Measurements from ENCODE around the gene KRTCAP3. TPM values are rescaled to one million over a fixed set of nuclear protein-coding genes. Genes with fewer than 3 reads are reported as not detected.

Gene KRTCAP3
- total and polyA plus RNA-seq, 9 of the 15 experiments (the other 6 are each of a cell fraction or from before 2014, with no cell fraction given), result 0.24 to 1.4 (median 0.73) TPM

DNA sequence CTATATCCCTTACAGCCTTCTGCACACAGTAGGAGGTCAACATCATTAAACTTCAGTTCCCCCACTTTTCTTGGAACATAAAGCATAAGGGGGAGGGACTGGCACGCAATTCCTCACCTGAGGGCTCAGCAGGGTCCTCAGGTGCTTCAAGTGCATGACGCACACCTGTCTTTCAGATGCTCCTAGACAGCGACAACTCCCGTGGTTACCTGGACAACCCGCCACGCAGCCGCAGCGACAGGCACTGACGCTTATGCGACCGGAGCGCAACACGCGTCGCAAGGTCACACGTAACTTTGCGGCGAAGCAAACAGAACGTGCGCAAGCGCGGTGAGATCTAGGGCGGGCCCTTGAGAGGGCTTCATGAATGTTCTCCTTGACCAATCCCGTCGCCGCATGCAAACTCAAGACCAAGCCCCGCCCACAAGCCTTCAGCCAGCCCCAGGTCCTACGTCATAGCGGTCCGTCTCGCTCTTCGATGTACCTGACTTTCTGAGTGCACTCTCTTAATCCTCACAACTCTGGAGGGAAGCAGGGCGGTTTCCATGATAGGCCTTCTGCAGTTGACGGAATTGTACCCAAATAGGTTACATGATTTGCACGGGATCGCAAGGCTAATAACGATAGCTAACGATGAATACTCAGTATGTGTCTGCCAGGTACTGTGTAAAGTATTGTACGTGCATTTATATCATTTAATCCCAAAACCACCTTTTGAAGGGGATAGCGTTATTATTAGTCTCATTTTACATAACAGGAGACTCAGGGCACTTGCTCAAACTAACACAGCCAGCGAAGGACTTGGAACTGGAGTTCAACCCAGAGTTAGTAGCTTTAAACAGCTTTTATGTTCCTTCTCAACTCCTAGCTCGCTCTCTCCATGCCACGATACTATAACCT lies 47.6 kb downstream of the KRTCAP3 start, which contains the start of gene IFT172 (continued):
- TF ChIP-seq, protein P1, sequence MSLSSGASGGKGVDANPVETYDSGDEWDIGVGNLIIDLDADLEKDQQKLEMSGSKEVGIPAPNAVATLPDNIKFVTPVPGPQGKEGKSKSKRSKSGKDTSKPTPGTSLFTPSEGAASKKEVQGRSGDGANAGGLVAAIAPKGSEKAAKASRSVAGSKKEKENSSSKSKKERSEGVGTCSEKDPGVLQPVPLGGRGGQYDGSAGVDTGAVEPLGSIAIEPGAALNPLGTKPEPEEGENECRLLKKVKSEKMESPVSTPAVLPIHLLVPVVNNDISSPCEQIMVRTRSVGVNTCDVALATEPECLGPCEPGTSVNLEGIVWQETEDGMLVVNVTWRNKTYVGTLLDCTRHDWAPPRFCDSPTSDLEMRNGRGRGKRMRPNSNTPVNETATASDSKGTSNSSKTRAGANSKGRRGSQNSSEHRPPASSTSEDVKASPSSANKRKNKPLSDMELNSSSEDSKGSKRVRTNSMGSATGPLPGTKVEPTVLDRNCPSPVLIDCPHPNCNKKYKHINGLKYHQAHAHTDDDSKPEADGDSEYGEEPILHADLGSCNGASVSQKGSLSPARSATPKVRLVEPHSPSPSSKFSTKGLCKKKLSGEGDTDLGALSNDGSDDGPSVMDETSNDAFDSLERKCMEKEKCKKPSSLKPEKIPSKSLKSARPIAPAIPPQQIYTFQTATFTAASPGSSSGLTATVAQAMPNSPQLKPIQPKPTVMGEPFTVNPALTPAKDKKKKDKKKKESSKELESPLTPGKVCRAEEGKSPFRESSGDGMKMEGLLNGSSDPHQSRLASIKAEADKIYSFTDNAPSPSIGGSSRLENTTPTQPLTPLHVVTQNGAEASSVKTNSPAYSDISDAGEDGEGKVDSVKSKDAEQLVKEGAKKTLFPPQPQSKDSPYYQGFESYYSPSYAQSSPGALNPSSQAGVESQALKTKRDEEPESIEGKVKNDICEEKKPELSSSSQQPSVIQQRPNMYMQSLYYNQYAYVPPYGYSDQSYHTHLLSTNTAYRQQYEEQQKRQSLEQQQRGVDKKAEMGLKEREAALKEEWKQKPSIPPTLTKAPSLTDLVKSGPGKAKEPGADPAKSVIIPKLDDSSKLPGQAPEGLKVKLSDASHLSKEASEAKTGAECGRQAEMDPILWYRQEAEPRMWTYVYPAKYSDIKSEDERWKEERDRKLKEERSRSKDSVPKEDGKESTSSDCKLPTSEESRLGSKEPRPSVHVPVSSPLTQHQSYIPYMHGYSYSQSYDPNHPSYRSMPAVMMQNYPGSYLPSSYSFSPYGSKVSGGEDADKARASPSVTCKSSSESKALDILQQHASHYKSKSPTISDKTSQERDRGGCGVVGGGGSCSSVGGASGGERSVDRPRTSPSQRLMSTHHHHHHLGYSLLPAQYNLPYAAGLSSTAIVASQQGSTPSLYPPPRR (CRISPR knock-in tag; IDR thresholded peaks at IDR 0.05; ENCODE audit: borderline replicate concordance), result peak; percentile 54; the same call in 1 of the 2 replicates
- TF ChIP-seq, protein P2, sequence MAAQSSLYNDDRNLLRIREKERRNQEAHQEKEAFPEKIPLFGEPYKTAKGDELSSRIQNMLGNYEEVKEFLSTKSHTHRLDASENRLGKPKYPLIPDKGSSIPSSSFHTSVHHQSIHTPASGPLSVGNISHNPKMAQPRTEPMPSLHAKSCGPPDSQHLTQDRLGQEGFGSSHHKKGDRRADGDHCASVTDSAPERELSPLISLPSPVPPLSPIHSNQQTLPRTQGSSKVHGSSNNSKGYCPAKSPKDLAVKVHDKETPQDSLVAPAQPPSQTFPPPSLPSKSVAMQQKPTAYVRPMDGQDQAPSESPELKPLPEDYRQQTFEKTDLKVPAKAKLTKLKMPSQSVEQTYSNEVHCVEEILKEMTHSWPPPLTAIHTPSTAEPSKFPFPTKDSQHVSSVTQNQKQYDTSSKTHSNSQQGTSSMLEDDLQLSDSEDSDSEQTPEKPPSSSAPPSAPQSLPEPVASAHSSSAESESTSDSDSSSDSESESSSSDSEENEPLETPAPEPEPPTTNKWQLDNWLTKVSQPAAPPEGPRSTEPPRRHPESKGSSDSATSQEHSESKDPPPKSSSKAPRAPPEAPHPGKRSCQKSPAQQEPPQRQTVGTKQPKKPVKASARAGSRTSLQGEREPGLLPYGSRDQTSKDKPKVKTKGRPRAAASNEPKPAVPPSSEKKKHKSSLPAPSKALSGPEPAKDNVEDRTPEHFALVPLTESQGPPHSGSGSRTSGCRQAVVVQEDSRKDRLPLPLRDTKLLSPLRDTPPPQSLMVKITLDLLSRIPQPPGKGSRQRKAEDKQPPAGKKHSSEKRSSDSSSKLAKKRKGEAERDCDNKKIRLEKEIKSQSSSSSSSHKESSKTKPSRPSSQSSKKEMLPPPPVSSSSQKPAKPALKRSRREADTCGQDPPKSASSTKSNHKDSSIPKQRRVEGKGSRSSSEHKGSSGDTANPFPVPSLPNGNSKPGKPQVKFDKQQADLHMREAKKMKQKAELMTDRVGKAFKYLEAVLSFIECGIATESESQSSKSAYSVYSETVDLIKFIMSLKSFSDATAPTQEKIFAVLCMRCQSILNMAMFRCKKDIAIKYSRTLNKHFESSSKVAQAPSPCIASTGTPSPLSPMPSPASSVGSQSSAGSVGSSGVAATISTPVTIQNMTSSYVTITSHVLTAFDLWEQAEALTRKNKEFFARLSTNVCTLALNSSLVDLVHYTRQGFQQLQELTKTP (IDR thresholded peaks at IDR 0.05; ENCODE audit: low read depth in 1 of 2, partially characterized antibody in 2 of 2), result no peak
- no peak for TF ChIP-seq ZNF830 (CRISPR knock-in tag; IDR thresholded peaks at IDR 0.05)
- TF ChIP-seq POLR2H (tag; IDR thresholded peaks at IDR 0.05; ENCODE audit: low read depth), result peak; percentile 49; the same call in 1 of the 2 replicates
- no peak for TF ChIP-seq BRD9 (IDR thresholded peaks at IDR 0.05; ENCODE audit: low read depth, partially characterized antibody)
- no peak for TF ChIP-seq ZNF274 (IDR thresholded peaks at IDR 0.05; ENCODE audit: borderline replicate concordance, low read depth, low read length)
- TF ChIP-seq KLF16 (IDR thresholded peaks at IDR 0.05), result no peak
- no peak for TF ChIP-seq HDAC3 (IDR thresholded peaks at IDR 0.05; ENCODE audit: borderline replicate concordance, partially characterized antibody)
- peak; percentile 63 for TF ChIP-seq POU5F1 (IDR thresholded peaks at IDR 0.05; ENCODE audit: borderline replicate concordance, low read depth, low read length, partially characterized antibody)
- TF ChIP-seq RFX5 (IDR thresholded peaks at IDR 0.05; ENCODE audit: low read depth, low read length), result no peak
- TF ChIP-seq IFI16 (CRISPR knock-in tag; IDR thresholded peaks at IDR 0.05), result no peak
- TF ChIP-seq KDM2B (CRISPR knock-in tag; IDR thresholded peaks at IDR 0.05), result no peak
- TF ChIP-seq ZBTB8A (IDR thresholded peaks at IDR 0.05; ENCODE audit: partially characterized antibody), result no peak
- no peak for TF ChIP-seq HMGN3 (IDR thresholded peaks at IDR 0.05; ENCODE audit: borderline replicate concordance, extremely low read depth, insufficient read length, low read depth, low read length)
- no peak for TF ChIP-seq MCM7 (IDR thresholded peaks at IDR 0.05)
- no peak for TF ChIP-seq ZNF217 (CRISPR knock-in tag; IDR thresholded peaks at IDR 0.05)
- 0 out of 2 replicates have a peak, but pooled peaks have one; percentile 7 for TF ChIP-seq ZNF384 (IDR thresholded peaks at IDR 0.05; ENCODE audit: low read depth, low read length)
- TF ChIP-seq ZBTB1 (CRISPR knock-in tag; IDR thresholded peaks at IDR 0.05; ENCODE audit: borderline replicate concordance, low read depth), result no peak
- TF ChIP-seq CBFB (CRISPR knock-in tag; IDR thresholded peaks at IDR 0.05), result no peak
